Measurements from ENCODE around the gene TRIAP1.

TRIAP1 gene

GRCh38 chr12:120402217-120402616 lies 44.0 kb downstream of the TRIAP1 start:
- Histone ChIP-seq H4K91ac (ENCODE audit: low read depth, low read length) (no peak overlapping the region), H2BK12ac (ENCODE audit: low read length) (peak overlapping the region; percentile 30), H3K9me3 (ENCODE audit: insufficient read depth, low read depth, low read length) (peaks cover 1% of the 10 kb centered on the region), H3K14ac (ENCODE audit: low read length) (no peak overlapping the region), H3K79me1 (ENCODE audit: low read length) (no peaks in the 10 kb centered on the region), H3K23ac (ENCODE audit: low read length) (no peak overlapping the region), H3K4me3 (ENCODE audit: low read depth, low read length) (no peak overlapping the region), H3K36me3 (ENCODE audit: control insufficient read depth in 1 of 2, insufficient read depth in 2 of 2, low read length in 2 of 2) (no peaks in the 10 kb centered on the region), H3K4ac (ENCODE audit: low read depth, low read length) (no peak overlapping the region), H3K79me2 (ENCODE audit: control insufficient read depth, insufficient read depth, low read length, poor library complexity) (no peaks in the 10 kb centered on the region), H2AK5ac (ENCODE audit: low read length) (no peak overlapping the region), H3K4me1 (ENCODE audit: control insufficient read depth in 1 of 2, insufficient read depth in 2 of 2, low read length in 2 of 2) (no peaks in the 10 kb centered on the region), H3K4me2 (ENCODE audit: low read length) (no peak overlapping the region), H2BK120ac (ENCODE audit: insufficient read depth, low read length, poor library complexity) (no peak overlapping the region), H2AFZ (ENCODE audit: insufficient read depth, low read length, poor library complexity) (no peak overlapping the region), H3K18ac (ENCODE audit: low read length) (no peak overlapping the region), H2BK5ac (ENCODE audit: low read depth, low read length, poor library complexity) (no peak overlapping the region), H3K9ac (ENCODE audit: low read length) (no peak overlapping the region), H3K27ac (ENCODE audit: low read depth, low read length) (no peak overlapping the region), H3K27me3 (ENCODE audit: insufficient read depth, low read length) (no peaks in the 10 kb centered on the region), H4K12ac (ENCODE audit: low read depth, low read length) (no peak overlapping the region), H4K8ac (ENCODE audit: low read depth, low read length) (no peak overlapping the region)
- no CpG with 5 or more reads among the region's 13 CpGs for WGBS (ENCODE audit: extremely low coverage, insufficient coverage, insufficient read length)
- DNase-seq: no peak

DNA sequence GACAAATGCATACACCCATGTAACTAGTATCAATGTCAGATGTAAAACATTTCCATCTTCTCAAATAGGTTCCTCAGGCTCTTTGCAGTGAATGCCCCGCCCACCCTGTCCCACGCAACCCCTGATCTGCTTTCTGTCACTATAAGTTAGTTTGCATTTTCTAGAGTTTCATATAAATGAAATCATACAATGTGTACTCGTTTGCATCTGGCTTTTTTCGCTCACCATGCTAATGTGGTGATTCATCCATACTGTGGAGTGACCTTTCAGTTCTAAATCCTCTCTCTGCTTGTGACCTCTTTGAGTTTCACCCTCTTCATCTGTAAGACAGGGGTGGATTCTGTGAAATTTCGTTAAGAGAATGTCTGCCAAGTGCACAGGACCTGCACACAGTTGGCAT lies 46.7 kb downstream of the TRIAP1 start:
- no CpG with 5 or more reads among the region's 5 CpGs for WGBS (ENCODE audit: extremely low coverage, insufficient coverage, insufficient read length)
- Histone ChIP-seq H2AFZ (ENCODE audit: insufficient read depth, low read length, poor library complexity) (no peak overlapping the region), H3K9ac (ENCODE audit: low read length) (no peak overlapping the region), H3K4ac (ENCODE audit: low read depth, low read length) (no peak overlapping the region), H3K4me1 (ENCODE audit: control insufficient read depth in 1 of 2, insufficient read depth in 2 of 2, low read length in 2 of 2) (peaks cover 0 to 3% of the 10 kb centered on the region in 2 experiments), H2BK5ac (ENCODE audit: low read depth, low read length, poor library complexity) (no peak overlapping the region), H3K79me1 (ENCODE audit: low read length) (no peaks in the 10 kb centered on the region), H3K36me3 (ENCODE audit: control insufficient read depth in 1 of 2, insufficient read depth in 2 of 2, low read length in 2 of 2) (no peaks in the 10 kb centered on the region), H3K18ac (ENCODE audit: low read length) (no peak overlapping the region), H3K9me3 (ENCODE audit: insufficient read depth, low read depth, low read length) (peaks cover 1% of the 10 kb centered on the region), H2BK12ac (ENCODE audit: low read length) (no peak overlapping the region), H4K12ac (ENCODE audit: low read depth, low read length) (no peak overlapping the region), H3K14ac (ENCODE audit: low read length) (no peak overlapping the region), H4K91ac (ENCODE audit: low read depth, low read length) (no peak overlapping the region), H2BK120ac (ENCODE audit: insufficient read depth, low read length, poor library complexity) (no peak overlapping the region), H4K8ac (ENCODE audit: low read depth, low read length) (no peak overlapping the region), H3K27ac (ENCODE audit: low read depth, low read length) (no peak overlapping the region), H3K4me2 (ENCODE audit: low read length) (no peak overlapping the region), H3K27me3 (ENCODE audit: insufficient read depth, low read length) (no peaks in the 10 kb centered on the region), H3K4me3 (ENCODE audit: low read depth, low read length) (no peak overlapping the region), H3K79me2 (ENCODE audit: control insufficient read depth, insufficient read depth, low read length, poor library complexity) (no peaks in the 10 kb centered on the region), H3K23ac (ENCODE audit: low read length) (no peak overlapping the region), H2AK5ac (ENCODE audit: low read length) (no peak overlapping the region)
- peak in 1 of 2 donors; percentile 3 for DNase-seq

- no peak overlapping the region for H2AFZ ChIP-seq (ENCODE audit: insufficient read depth, low read length, poor library complexity)
- no peak overlapping the region for H3K14ac ChIP-seq (ENCODE audit: low read length)
- no peak overlapping the region for H2BK12ac ChIP-seq (ENCODE audit: low read length)
- H3K4ac ChIP-seq (ENCODE audit: low read depth, low read length): no peak overlapping the region
- H3K4me1 ChIP-seq (ENCODE audit: control insufficient read depth in 1 of 2, insufficient read depth in 2 of 2, low read length in 2 of 2): peaks cover 3 to 7% of the 10 kb centered on the region in 2 experiments
- no CpG with 5 or more reads among the region's 33 CpGs for WGBS (ENCODE audit: extremely low coverage, insufficient coverage, insufficient read length)
- no peak overlapping the region for H3K23ac ChIP-seq (ENCODE audit: low read length)
- H3K4me2 ChIP-seq (ENCODE audit: low read length): no peak overlapping the region
- no peak overlapping the region for H3K9ac ChIP-seq (ENCODE audit: low read length)
- H4K12ac ChIP-seq (ENCODE audit: low read depth, low read length): no peak overlapping the region
- H3K9me3 ChIP-seq (ENCODE audit: insufficient read depth, low read depth, low read length): no peaks in the 10 kb centered on the region
- H4K8ac ChIP-seq (ENCODE audit: low read depth, low read length): no peak overlapping the region
- no peaks in the 10 kb centered on the region for H3K79me2 ChIP-seq (ENCODE audit: control insufficient read depth, insufficient read depth, low read length, poor library complexity)
- no peak overlapping the region for H3K27ac ChIP-seq (ENCODE audit: low read depth, low read length)
- H2BK120ac ChIP-seq (ENCODE audit: insufficient read depth, low read length, poor library complexity): no peak overlapping the region
- no peak overlapping the region for H3K4me3 ChIP-seq (ENCODE audit: low read depth, low read length)
- DNase-seq: no peak
- H2BK5ac ChIP-seq (ENCODE audit: low read depth, low read length, poor library complexity): no peak overlapping the region
- no peak overlapping the region for H4K91ac ChIP-seq (ENCODE audit: low read depth, low read length)
- no peak overlapping the region for H2AK5ac ChIP-seq (ENCODE audit: low read length)
- H3K79me1 ChIP-seq (ENCODE audit: low read length): no peaks in the 10 kb centered on the region
- no peaks in the 10 kb centered on the region for H3K27me3 ChIP-seq (ENCODE audit: insufficient read depth, low read length)
- no peak overlapping the region for H3K18ac ChIP-seq (ENCODE audit: low read length)
- no peaks in the 10 kb centered on the region for H3K36me3 ChIP-seq (ENCODE audit: control insufficient read depth in 1 of 2, insufficient read depth in 2 of 2, low read length in 2 of 2)
Measured at GRCh38 chr12:120397824-120398540, 48.2 kb downstream of the TRIAP1 start.

GRCh38 chr12:120394483-120395367 lies 51.5 kb downstream of the TRIAP1 start:
- Histone ChIP-seq H3K27ac (ENCODE audit: low read depth, low read length) (peak overlapping the region; percentile 8), H3K4me3 (ENCODE audit: low read depth, low read length) (no peak overlapping the region), H2AK5ac (ENCODE audit: low read length) (no peak overlapping the region), H3K4ac (ENCODE audit: low read depth, low read length) (no peak overlapping the region), H3K4me1 (ENCODE audit: control insufficient read depth in 1 of 2, insufficient read depth in 2 of 2, low read length in 2 of 2) (peaks cover 3 to 7% of the 10 kb centered on the region in 2 experiments), H2BK120ac (ENCODE audit: insufficient read depth, low read length, poor library complexity) (no peak overlapping the region), H3K18ac (ENCODE audit: low read length) (peak overlapping the region; percentile 4), H2BK5ac (ENCODE audit: low read depth, low read length, poor library complexity) (no peak overlapping the region), H3K23ac (ENCODE audit: low read length) (no peak overlapping the region), H2BK12ac (ENCODE audit: low read length) (no peak overlapping the region), H3K27me3 (ENCODE audit: insufficient read depth, low read length) (no peaks in the 10 kb centered on the region), H3K36me3 (ENCODE audit: control insufficient read depth in 1 of 2, insufficient read depth in 2 of 2, low read length in 2 of 2) (no peaks in the 10 kb centered on the region), H3K79me2 (ENCODE audit: control insufficient read depth, insufficient read depth, low read length, poor library complexity) (no peaks in the 10 kb centered on the region), H4K8ac (ENCODE audit: low read depth, low read length) (peak overlapping the region; percentile 80), H3K4me2 (ENCODE audit: low read length) (peak overlapping the region; percentile 62), H4K12ac (ENCODE audit: low read depth, low read length) (peak overlapping the region; percentile 34), H4K91ac (ENCODE audit: low read depth, low read length) (peak overlapping the region; percentile 57), H3K9ac (ENCODE audit: low read length) (peak overlapping the region; percentile 6), H2AFZ (ENCODE audit: insufficient read depth, low read length, poor library complexity) (peak overlapping the region; percentile 30), H3K14ac (ENCODE audit: low read length) (peak overlapping the region; percentile 12), H3K9me3 (ENCODE audit: insufficient read depth, low read depth, low read length) (no peaks in the 10 kb centered on the region), H3K79me1 (ENCODE audit: low read length) (no peaks in the 10 kb centered on the region)
- DNase-seq: peak; percentile 73 to 87
- no CpG with 5 or more reads among the region's 18 CpGs for WGBS (ENCODE audit: extremely low coverage, insufficient coverage, insufficient read length)

Data from trophoblast cell (in vitro differentiated cells and primary cell).